H1 (cell line): Measurements from ENCODE around the gene MYH16. TPM values are rescaled to one million over a fixed set of nuclear protein-coding genes. Genes with fewer than 3 reads are reported as not detected.

ENCODE experiments used
- ASH2L ChIP-seq: fragments of 200-600, 300-600 bp; sonication (generic); IDR thresholded peaks from one replicate; pipeline ENCODE4 v1.7.1; 2017; ENCODE audit warnings: low read length
- ATF3 ChIP-seq: IDR thresholded peaks from 2 replicates; pipeline ENCODE4 v1.6.1; 2011; ENCODE audit warnings: low read depth, mild to moderate bottlenecking, low read length; ENCODE audit not compliant: insufficient read depth
- BACH1 ChIP-seq: IDR thresholded peaks from 2 replicates; pipeline ENCODE4 v1.6.1; 2012; ENCODE audit warnings: low read length, improper control_type of control experiment
- CHD7 ChIP-seq: fragments of 300-600 bp; sonication (generic); IDR thresholded peaks from 2 replicates; pipeline ENCODE4 v1.7.1; 2012; ENCODE audit warnings: low read length, moderate library complexity, mild to moderate bottlenecking, inconsistent platforms; ENCODE audit not compliant: insufficient replicate concordance
- CTBP2 ChIP-seq: IDR thresholded peaks from 2 replicates; pipeline ENCODE4 v1.7.0; 2011; ENCODE audit warnings: borderline replicate concordance, mild to moderate bottlenecking, moderate library complexity, mixed read lengths, low read length; ENCODE audit not compliant: insufficient read depth, insufficient read length
- KDM5A ChIP-seq: fragments of 200-600 bp; IDR thresholded peaks from 2 replicates; pipeline ENCODE4 v1.7.1; 2012; ENCODE audit warnings: mild to moderate bottlenecking, low read length, inconsistent platforms, mixed read lengths
- NANOG ChIP-seq: IDR thresholded peaks from 2 replicates; pipeline ENCODE4 v1.6.1; 2011; ENCODE audit warnings: low read length, low read depth, mild to moderate bottlenecking, inconsistent platforms; ENCODE audit not compliant: insufficient read depth, poor library complexity, severe bottlenecking
- NRF1 ChIP-seq: IDR thresholded peaks from 2 replicates; pipeline ENCODE4 v1.6.1; 2011; ENCODE audit warnings: mild to moderate bottlenecking, low read depth, low read length, improper control_type of control experiment
- SP1 ChIP-seq: IDR thresholded peaks from 2 replicates; pipeline ENCODE4 v1.6.1; 2011; ENCODE audit warnings: low read depth, low read length
- TEAD4 ChIP-seq: IDR thresholded peaks from 2 replicates; pipeline ENCODE4 v1.6.1; 2012; ENCODE audit warnings: low read depth, low read length, inconsistent platforms, mixed read lengths
- polyA plus RNA-seq, 7 experiments: library from polyadenylated mRNA; depleted of rRNA in 3 of 7; stranded (reverse) in 5 of 7; unstranded in 2 of 7; fragments of >200 nt in 5 of 7; fragments of 200-250 nt in 2 of 7; gene quantifications; 1 replicate in 5 of 7; 2 replicates in 1 of 7; 4 replicates in 1 of 7; pipeline versions ENCODE4 v1.2.1 to v1.2.3, GENCODE V29; 2011 to 2013; ENCODE audit warnings: missing spikeins in 2 of 7, mixed read lengths in 2 of 7
- total RNA-seq: library from RNA; stranded (reverse); fragmentation: NEBNext Ultra II Directional; extraction: Animal tissue kit (Norgen Biotek cat#: 25700); gene quantifications from 2 replicates; pipeline ENCODE4 v1.2.1, GENCODE V29; 2021

The MYH16 gene
- total and polyA plus RNA-seq, 2 of the 8 experiments (the other 6 are each of a cell fraction or from before 2014, with no cell fraction given) = not detected

DNA sequence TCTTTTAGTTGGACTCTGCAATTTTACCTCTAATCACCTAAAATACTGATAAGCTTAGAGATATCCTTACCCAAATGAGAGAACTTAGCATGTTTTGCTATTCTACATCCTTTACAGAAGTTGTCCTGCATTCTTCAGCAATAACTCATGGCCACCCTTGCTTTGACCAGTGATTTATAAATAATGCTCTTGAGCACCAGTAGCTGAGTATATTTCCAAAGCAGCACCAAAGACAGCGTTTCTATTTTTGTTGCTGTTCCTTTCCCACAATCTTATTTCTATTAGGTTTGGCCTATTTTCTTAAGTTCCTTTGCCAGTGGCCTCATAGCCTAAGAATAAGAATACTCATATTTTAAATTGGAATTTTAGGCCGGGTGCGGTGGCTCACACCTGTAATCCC is 68.0 kb downstream of the MYH16 start (continued):
- TF ChIP-seq CHD7 (no peak), BACH1 (no peak), ATF3 (no peak), NRF1 (no peak), NANOG (no peak), ASH2L (no peak), TEAD4 (no peak), SP1 (no peak), CTBP2 (no peak), KDM5A (no peak)
